VCaP (cell line): ENCODE data around the gene TMEM42.

ENCODE experiments used
- H3K27ac ChIP-seq: fragments of 450-650 bp; 2 replicates; pipeline ENCODE4 v1.5.1; 2017
- TF ChIP-seq, protein P1 (sequence below): fragments of 450-650 bp; conservative IDR thresholded peaks from 2 replicates; pipeline ENCODE4 v1.5.1; 2017; ENCODE audit warnings: mild to moderate bottlenecking, moderate library complexity

Gene TMEM42

DNA sequence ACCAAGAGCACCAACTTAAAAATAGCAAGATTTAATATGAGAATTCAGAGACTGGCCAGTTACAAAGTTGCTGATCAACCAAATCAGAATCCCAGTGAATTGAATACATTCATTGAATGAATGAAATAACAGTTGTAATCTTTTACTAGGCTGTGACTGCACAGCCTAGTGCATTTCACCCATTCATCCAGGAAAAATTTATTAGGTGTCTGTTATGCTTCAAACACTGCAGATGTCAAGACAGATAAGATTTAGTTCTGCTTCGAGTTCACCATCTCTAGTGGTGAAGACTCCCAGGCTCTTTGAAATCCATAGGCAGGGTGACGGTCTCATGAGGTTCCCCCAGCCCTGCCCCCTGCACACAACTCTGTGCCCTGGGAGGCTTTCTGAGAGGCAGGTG lies 41.6 kb downstream of the TMEM42 start:
- H3K27ac ChIP-seq, result no peak overlapping the region

DNA sequence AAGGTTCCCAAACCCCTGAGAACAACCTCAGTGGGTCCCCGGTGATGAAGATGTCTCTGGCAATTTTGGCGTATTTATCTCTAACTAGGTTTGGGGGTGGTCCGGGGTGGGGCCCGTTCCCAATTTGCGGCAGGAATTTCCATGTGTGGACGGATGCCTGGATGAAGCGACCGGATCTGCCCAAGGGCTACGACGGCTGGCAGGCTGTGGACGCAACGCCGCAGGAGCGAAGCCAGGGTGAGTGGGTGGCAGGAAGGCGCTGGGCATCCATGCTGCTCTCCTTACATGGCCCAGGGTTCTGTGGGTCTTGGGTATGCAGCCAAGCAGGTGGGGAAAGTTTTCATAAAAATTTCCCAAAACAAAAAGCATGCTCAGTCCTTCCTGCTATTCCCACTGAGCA lies 42.0 kb downstream of the TMEM42 start:
- no peak overlapping the region for H3K27ac ChIP-seq
- TF ChIP-seq, protein P1, sequence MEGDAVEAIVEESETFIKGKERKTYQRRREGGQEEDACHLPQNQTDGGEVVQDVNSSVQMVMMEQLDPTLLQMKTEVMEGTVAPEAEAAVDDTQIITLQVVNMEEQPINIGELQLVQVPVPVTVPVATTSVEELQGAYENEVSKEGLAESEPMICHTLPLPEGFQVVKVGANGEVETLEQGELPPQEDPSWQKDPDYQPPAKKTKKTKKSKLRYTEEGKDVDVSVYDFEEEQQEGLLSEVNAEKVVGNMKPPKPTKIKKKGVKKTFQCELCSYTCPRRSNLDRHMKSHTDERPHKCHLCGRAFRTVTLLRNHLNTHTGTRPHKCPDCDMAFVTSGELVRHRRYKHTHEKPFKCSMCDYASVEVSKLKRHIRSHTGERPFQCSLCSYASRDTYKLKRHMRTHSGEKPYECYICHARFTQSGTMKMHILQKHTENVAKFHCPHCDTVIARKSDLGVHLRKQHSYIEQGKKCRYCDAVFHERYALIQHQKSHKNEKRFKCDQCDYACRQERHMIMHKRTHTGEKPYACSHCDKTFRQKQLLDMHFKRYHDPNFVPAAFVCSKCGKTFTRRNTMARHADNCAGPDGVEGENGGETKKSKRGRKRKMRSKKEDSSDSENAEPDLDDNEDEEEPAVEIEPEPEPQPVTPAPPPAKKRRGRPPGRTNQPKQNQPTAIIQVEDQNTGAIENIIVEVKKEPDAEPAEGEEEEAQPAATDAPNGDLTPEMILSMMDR, result no peak

More for the DNA sequence above, 41.6 kb downstream of the TMEM42 start:
- TF ChIP-seq, protein P1, result no peak

DNA sequence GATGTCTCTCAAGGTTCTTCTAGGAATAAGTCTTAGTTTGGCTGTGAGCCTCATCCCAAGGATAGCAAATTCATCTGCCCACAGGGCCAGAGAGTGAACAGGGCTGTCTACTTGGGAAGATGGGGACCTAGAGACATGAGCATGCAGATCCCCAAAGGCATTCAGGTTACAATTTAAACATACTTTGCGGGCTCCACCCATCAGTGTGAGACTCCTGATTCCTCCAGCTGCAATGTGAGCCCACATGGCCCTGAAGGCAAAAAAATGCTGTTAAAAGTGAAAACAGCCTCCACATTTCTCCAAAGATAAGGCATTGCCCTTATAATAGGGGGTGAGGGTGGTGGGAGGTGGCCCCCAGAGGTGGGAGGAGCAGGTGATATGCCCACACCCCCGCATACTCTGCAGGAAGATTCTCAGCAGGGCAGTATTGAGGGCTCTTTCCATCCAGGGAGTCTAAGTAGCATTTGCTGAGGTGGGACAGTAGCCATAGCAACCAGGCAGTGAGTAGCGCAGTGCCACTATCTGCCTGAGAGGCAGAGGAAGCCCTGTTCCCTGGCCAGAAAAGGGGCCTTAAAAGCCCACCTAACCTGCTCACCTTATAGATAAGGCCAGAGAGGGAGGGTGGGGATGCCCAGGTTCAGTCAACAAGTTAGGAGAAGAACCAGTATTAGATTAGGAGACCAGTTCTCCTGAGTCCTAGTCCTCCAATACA lies 43.9 kb downstream of the TMEM42 start:
- TF ChIP-seq, protein P1, result no peak

DNA sequence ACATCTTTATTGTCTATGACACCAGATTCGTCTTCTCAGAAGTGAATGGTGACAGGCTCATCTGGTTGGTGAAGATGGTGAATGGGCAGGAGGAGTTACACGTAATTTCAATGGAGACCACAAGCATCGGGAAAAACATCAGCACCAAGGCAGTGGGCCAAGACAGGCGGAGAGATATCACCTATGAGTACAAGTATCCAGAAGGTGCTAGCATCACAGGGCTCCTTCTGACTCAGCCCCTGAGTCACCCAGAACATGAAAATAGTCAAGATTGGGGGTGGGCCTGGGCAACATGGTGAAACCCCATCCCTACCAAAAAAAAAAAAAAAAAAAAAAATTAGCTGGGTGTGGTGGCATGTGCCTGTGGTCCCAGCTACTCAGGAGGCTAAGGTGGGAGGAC lies 45.3 kb downstream of the TMEM42 start:
- TF ChIP-seq, protein P1, result no peak
- H3K27ac ChIP-seq, result no peak overlapping the region

More for the DNA sequence above, 43.9 kb downstream of the TMEM42 start:
- H3K27ac ChIP-seq, result no peak overlapping the region

DNA sequence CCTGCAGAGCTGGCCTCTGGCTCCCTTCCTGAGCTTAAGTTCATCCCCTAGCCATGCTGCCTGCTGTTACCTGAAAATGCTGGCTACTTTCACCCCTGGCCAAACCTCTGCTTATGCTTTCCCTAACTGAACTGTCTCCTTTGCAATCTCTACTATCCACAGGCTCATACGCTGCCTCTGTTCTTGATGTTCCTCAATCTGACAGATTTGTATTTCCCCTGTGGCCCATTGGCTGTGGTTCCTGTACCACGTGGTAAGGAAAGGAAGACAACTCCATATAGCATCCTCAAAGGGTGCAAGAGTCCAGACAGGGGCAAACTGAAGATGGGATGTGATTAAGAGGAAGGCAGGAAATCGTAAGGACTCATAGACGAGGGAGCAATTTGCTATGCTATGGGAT lies 45.9 kb downstream of the TMEM42 start:
- no peak overlapping the region for H3K27ac ChIP-seq
- TF ChIP-seq, protein P1, result no peak

DNA sequence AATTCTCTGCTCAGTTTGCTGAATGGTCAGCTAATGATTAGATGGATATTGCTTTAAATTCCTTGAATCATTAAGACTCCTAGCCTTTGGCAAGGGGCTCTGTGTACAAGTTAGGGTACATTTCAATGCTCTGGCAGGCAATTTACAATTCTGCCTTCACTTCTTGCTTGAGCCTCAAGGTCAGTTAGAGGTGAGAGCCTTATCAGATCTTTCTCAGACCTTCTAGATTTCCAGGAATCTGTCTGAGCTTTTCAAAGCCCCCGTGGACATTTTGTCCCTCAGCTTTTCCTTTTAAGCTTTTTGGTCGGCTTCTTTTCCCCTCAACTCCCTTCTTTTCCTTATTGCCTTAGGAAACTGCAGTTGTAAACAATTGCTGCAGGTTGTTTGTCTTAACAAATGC lies 47.4 kb downstream of the TMEM42 start:
- TF ChIP-seq, protein P1, result no peak

DNA sequence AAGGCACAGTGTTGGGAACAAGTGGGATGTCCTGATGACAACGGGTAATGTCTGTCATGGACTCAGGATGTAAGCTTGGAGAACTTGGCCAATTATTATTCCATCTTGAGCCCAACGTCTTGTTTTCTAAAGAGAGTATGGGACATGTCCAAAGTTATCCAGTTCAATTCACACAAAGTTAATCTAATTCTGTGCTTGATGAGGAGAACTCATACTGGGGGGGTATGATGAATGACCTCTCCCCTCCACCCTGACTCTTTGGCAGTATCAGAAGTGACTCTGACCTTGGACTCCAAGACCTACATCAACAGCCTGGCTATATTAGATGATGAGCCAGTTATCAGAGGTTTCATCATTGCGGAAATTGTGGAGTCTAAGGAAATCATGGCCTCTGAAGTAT lies 49.0 kb downstream of the TMEM42 start:
- H3K27ac ChIP-seq, result no peak overlapping the region
- TF ChIP-seq, protein P1, result no peak

More for the DNA sequence above, 47.4 kb downstream of the TMEM42 start:
- no peak overlapping the region for H3K27ac ChIP-seq
